ENCODE measurements around the gene MED12L.

DNA sequence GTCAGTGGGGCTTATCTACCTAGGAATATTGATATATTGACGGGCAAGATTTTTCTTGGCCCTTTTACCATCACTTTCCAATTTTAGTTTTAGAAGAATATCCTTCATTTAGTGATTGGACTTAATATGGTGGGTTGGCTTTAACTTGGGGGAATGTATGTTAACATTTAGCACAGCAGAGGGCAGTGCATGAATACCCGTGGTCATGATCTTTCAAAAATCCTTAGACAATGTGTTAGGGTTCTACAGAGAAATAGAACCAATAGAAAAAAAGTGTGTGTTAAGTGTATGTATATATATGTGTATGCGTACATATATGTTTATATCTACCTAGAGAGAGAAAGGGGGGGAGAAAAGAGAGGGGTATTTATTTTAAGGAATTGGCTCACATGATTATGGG lies 80.7 kb downstream of the MED12L start:
- TF ChIP-seq GATA2 (IDR thresholded peaks at IDR 0.05; ENCODE audit: low read depth, low read length) (no peak), GATA3 (IDR thresholded peaks at IDR 0.05; ENCODE audit: low read depth, low read length) (no peak)
